ENCODE data around the gene MEGF11.

MEGF11 gene

GRCh38 chr15:66170042-66170441 is 83.5 kb downstream of the MEGF11 start:
- H3K27ac ChIP-seq (ENCODE audit: low read depth, low read length), result peak overlapping the region; percentile 97
- no peaks in the 10 kb centered on the region for H3K36me3 ChIP-seq (ENCODE audit: low read length)
- no peaks in the 10 kb centered on the region for H3K9me2 ChIP-seq (replicated peaks; ENCODE audit: insufficient read depth, low read length)
- TF ChIP-seq CTCF (IDR thresholded peaks at IDR 0.05; ENCODE audit: insufficient read depth, low read length, poor library complexity, severe bottlenecking) (no peak), EZH2phosphoT487 (conservative IDR thresholded peaks at IDR 0.05; ENCODE audit: low read length) (no peak)
- no peak overlapping the region for H3K4me3 ChIP-seq (ENCODE audit: insufficient read depth, low read length, poor library complexity, severe bottlenecking)
- H3F3A ChIP-seq (ENCODE audit: insufficient read depth), result peaks cover 20% of the 10 kb centered on the region
- H3K9ac ChIP-seq (ENCODE audit: low read length), result peak overlapping the region; percentile 63
- H3K9me3 ChIP-seq (ENCODE audit: insufficient read depth, low read length), result no peaks in the 10 kb centered on the region
- no peaks in the 10 kb centered on the region for H4K20me1 ChIP-seq (ENCODE audit: low read depth, low read length)
- peak overlapping the region; percentile 63 for H3K4me2 ChIP-seq (ENCODE audit: low read depth, low read length, poor library complexity, severe bottlenecking)
- no peak overlapping the region for H2AFZ ChIP-seq (ENCODE audit: low read depth, low read length, severe bottlenecking)
- no peaks in the 10 kb centered on the region for H3K79me2 ChIP-seq (ENCODE audit: insufficient read depth, low read length)
- H3K27me3 ChIP-seq (ENCODE audit: low read length), result no peaks in the 10 kb centered on the region

GRCh38 chr15:66169625-66170024 is 83.9 kb downstream of the MEGF11 start:
- Histone ChIP-seq H3K27ac (ENCODE audit: low read depth, low read length) (peak overlapping the region; percentile 97), H4K20me1 (ENCODE audit: low read depth, low read length) (no peaks in the 10 kb centered on the region), H3K9me3 (ENCODE audit: insufficient read depth, low read length) (no peaks in the 10 kb centered on the region), H2AFZ (ENCODE audit: low read depth, low read length, severe bottlenecking) (no peak overlapping the region), H3K27me3 (ENCODE audit: low read length) (no peaks in the 10 kb centered on the region), H3K4me2 (ENCODE audit: low read depth, low read length, poor library complexity, severe bottlenecking) (peak overlapping the region; percentile 63), H3F3A (ENCODE audit: insufficient read depth) (peaks cover 20% of the 10 kb centered on the region), H3K9ac (ENCODE audit: low read length) (peak overlapping the region; percentile 63), H3K4me3 (ENCODE audit: insufficient read depth, low read length, poor library complexity, severe bottlenecking) (peak overlapping the region; percentile 14), H3K36me3 (ENCODE audit: low read length) (no peaks in the 10 kb centered on the region), H3K9me2 (replicated peaks; ENCODE audit: insufficient read depth, low read length) (no peaks in the 10 kb centered on the region), H3K79me2 (ENCODE audit: insufficient read depth, low read length) (no peaks in the 10 kb centered on the region)
- TF ChIP-seq CTCF (IDR thresholded peaks at IDR 0.05; ENCODE audit: insufficient read depth, low read length, poor library complexity, severe bottlenecking), result no peak
- no peak for TF ChIP-seq EZH2phosphoT487 (conservative IDR thresholded peaks at IDR 0.05; ENCODE audit: low read length)

- Histone ChIP-seq H3F3A (ENCODE audit: insufficient read depth) (peaks cover 20% of the 10 kb centered on the region), H3K79me2 (ENCODE audit: insufficient read depth, low read length) (no peaks in the 10 kb centered on the region), H3K4me2 (ENCODE audit: low read depth, low read length, poor library complexity, severe bottlenecking) (peak overlapping the region; percentile 63), H3K9me2 (replicated peaks; ENCODE audit: insufficient read depth, low read length) (no peaks in the 10 kb centered on the region), H2AFZ (ENCODE audit: low read depth, low read length, severe bottlenecking) (no peak overlapping the region), H3K4me3 (ENCODE audit: insufficient read depth, low read length, poor library complexity, severe bottlenecking) (no peak overlapping the region), H4K20me1 (ENCODE audit: low read depth, low read length) (no peaks in the 10 kb centered on the region), H3K36me3 (ENCODE audit: low read length) (no peaks in the 10 kb centered on the region), H3K27ac (ENCODE audit: low read depth, low read length) (peak overlapping the region; percentile 97), H3K9ac (ENCODE audit: low read length) (peak overlapping the region; percentile 63), H3K9me3 (ENCODE audit: insufficient read depth, low read length) (no peaks in the 10 kb centered on the region), H3K27me3 (ENCODE audit: low read length) (no peaks in the 10 kb centered on the region)
- TF ChIP-seq CTCF (IDR thresholded peaks at IDR 0.05; ENCODE audit: insufficient read depth, low read length, poor library complexity, severe bottlenecking), result no peak
- no peak for TF ChIP-seq EZH2phosphoT487 (conservative IDR thresholded peaks at IDR 0.05; ENCODE audit: low read length)
Measured at GRCh38 chr15:66169023-66169422, 84.5 kb downstream of the MEGF11 start.
